DMS79 treated with DMSO at 0.1 percent for 48 hours (cell line): Measurements from ENCODE around the gene UHRF1.
A peak's percentile ranks its signal among the peaks of the same experiment; 100 is the strongest.
"Not testable (repeated sequence)": the region's sequence is repeated elsewhere in the genome, so short reads cannot be mapped to it uniquely, and the experiment has no call there.

ENCODE experiments used
- DNase-seq: peaks from one replicate; lab custom pipeline; 2025; lab: John Stamatoyannopoulos, UW

The UHRF1 gene

GRCh38 chr19:4937060-4937459 lies 27.8 kb downstream of the UHRF1 start:
- DNase-seq = no peak

GRCh38 chr19:4938461-4938860 lies 29.2 kb downstream of the UHRF1 start:
- not testable (repeated sequence) for DNase-seq

- no peak for DNase-seq
Measured at GRCh38 chr19:4939466-4939865, 30.2 kb downstream of the UHRF1 start.

- DNase-seq = not testable (repeated sequence)
Measured at GRCh38 chr19:4941638-4942169, 32.4 kb downstream of the UHRF1 start.

- DNase-seq = not testable (repeated sequence)
Measured at GRCh38 chr19:4950650-4951049, 41.3 kb downstream of the UHRF1 start.

GRCh38 chr19:4951656-4952055 lies 42.4 kb downstream of the UHRF1 start:
- no peak for DNase-seq

- DNase-seq = no peak
Measured at GRCh38 chr19:4952945-4953344, 43.6 kb downstream of the UHRF1 start.

- not testable (repeated sequence) for DNase-seq
Measured at GRCh38 chr19:4954320-4955149, 45.2 kb downstream of the UHRF1 start.

- DNase-seq = no peak
Measured at GRCh38 chr19:4955274-4955673, 46.0 kb downstream of the UHRF1 start.

GRCh38 chr19:4957981-4958380 lies 48.7 kb downstream of the UHRF1 start:
- DNase-seq = no peak

GRCh38 chr19:4962085-4962619 lies 52.9 kb downstream of the UHRF1 start:
- DNase-seq = no peak

GRCh38 chr19:4965061-4965460 lies 55.8 kb downstream of the UHRF1 start:
- no peak for DNase-seq

- no peak for DNase-seq
Measured at GRCh38 chr19:4966591-4966990, 57.3 kb downstream of the UHRF1 start.

GRCh38 chr19:4967738-4968461 lies 58.6 kb downstream of the UHRF1 start:
- no peak for DNase-seq

GRCh38 chr19:4968462-4969291 lies 59.4 kb downstream of the UHRF1 start, which contains the start of gene KDM4B:
KDM4B (plus strand) TSS chr19:4969113; CDS start chr19:5032891, 63,778 bp downstream.
- DNase-seq = peak; percentile 96

- no peak for DNase-seq
Measured at GRCh38 chr19:4969292-4969771, 60.0 kb downstream of the UHRF1 start.

- peak; percentile 11 for DNase-seq
Measured at GRCh38 chr19:4969772-4970531, 60.7 kb downstream of the UHRF1 start.

- DNase-seq = peak; percentile 21
Measured at GRCh38 chr19:4970558-4971423, 61.5 kb downstream of the UHRF1 start.

- DNase-seq = peak; percentile 42
Measured at GRCh38 chr19:4971424-4971793, 62.1 kb downstream of the UHRF1 start.
